Mucosa of stomach (tissue), 1 donor: Measurements from ENCODE around the gene DEK.
"Not testable (repeated sequence)": the region's sequence is repeated elsewhere in the genome, so short reads cannot be mapped to it uniquely, and the experiment has no call there.

Source experiments
- H3K27me3 ChIP-seq: one replicate; pipeline ENCODE4 v1.7.0; 2013; ENCODE audit warnings: mild to moderate bottlenecking, low read length; ENCODE audit not compliant: control insufficient read depth, insufficient read depth
- H3K36me3 ChIP-seq: one replicate; pipeline ENCODE4 v1.7.0; 2013; ENCODE audit warnings: low read length; ENCODE audit not compliant: control insufficient read depth, insufficient read depth
- H3K4me1 ChIP-seq: one replicate; pipeline ENCODE4 v1.7.0; 2013; ENCODE audit warnings: mild to moderate bottlenecking, low read length; ENCODE audit not compliant: control insufficient read depth, insufficient read depth
- H3K4me3 ChIP-seq: one replicate; pipeline ENCODE4 v1.7.0; 2013; ENCODE audit warnings: low read length
- H3K9ac ChIP-seq: one replicate; pipeline ENCODE4 v1.7.0; 2013; ENCODE audit warnings: mild to moderate bottlenecking, low read length, moderate library complexity
- H3K9me3 ChIP-seq: one replicate; pipeline ENCODE4 v1.7.0; 2013; ENCODE audit warnings: mild to moderate bottlenecking, low read length, moderate library complexity; ENCODE audit not compliant: control insufficient read depth
- donor health status: Pancreatic carcinoma.

Gene DEK

DNA sequence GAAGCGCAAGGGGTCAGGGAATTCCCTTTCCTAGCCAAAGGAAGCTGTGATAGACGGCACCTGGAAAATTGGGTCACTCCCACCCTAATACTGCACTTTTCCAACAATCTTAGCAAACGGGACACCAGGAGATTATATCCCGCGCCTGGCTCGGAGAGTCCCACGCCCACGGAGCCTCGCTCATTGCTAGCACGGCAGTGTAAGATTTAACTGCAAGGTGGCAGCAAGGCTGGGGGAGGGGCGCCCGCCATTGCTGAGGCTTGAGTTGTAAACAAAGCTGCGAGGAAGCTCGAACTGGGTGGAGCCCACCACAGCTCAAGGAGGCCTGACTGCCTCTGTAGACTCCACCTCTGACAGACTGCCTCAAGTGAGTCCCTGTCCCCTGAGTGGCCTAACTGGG, 35.7 kb downstream of the DEK start:
- not testable (repeated sequence) for H3K9me3 ChIP-seq, H3K9ac ChIP-seq, H3K4me3 ChIP-seq, H3K36me3 ChIP-seq, H3K4me1 ChIP-seq, H3K27me3 ChIP-seq

DNA sequence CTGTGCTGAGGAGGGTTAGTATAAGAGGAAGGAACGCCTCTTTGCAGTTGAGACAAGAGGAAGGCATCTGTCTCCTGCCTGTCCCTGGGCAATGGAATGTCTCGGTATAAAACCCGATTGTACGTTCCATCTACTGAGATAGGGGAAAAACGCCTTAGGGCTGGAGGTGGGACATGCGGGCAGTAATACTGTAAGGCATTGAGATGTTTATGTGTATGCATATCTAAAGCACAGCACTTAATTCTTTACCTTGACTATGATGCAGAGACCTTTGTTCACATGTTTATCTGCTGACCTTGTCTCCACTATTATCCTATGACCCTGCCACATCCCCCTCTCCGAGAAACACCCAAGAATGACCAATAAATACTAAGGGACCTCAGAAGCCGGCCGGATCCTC, 37.2 kb downstream of the DEK start:
- not testable (repeated sequence) for H3K9me3 ChIP-seq, H3K27me3 ChIP-seq, H3K4me1 ChIP-seq, H3K4me3 ChIP-seq, H3K9ac ChIP-seq, H3K36me3 ChIP-seq

DNA sequence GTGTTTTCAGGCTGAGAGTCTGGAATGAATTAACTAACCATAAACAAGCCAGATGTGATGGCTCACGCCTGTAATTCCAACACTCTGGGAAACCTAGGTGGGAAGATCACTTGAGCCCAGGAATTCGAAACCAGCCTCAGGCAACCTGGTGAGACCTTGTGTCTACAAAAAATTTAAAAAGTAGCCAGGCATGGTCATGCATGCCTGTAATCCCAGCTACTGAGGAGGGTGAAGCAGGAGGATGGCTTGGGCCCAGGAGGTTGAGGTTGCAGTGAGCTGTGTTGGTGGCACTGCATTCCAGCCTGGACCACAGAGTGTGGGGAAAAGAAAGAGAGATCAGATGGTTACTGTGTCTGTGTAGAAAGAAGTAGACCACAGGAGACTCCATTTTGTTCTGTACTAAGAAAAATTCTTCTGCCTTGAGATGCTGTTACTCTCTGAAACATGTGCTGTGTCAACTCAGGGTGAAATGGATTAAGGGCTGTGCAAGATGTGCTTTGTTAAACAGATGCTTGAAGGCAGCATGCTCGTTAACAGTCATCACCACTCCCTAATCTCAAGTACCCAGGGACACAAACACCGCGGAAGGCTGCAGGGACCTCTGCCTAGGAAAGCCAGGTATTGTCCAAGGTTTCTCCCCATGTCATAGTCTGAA, 37.8 kb downstream of the DEK start:
- H3K4me3 ChIP-seq, H3K9ac ChIP-seq, H3K36me3 ChIP-seq, H3K27me3 ChIP-seq, H3K9me3 ChIP-seq, H3K4me1 ChIP-seq: not testable (repeated sequence)

DNA sequence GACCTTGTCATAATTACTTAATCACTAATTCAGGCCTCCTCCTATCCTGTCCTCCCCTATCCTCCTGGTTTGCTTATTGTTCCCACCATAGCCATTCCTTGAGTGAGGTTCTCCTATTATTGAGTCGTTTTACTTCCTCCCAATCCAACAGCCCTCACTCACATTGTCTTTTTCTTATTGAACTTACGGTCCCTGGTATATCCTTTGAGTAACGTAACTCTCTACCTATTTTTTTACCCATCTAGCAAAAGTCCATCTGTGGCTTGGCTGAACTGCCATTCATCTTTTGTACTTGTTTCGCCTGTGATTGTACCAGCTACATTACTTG, 43.1 kb downstream of the DEK start:
- Histone ChIP-seq H3K4me3 (no peak overlapping the region), H3K36me3 (peaks cover 4% of the 10 kb centered on the region), H3K27me3 (no peaks in the 10 kb centered on the region), H3K4me1 (no peaks in the 10 kb centered on the region), H3K9ac (no peak overlapping the region), H3K9me3 (no peaks in the 10 kb centered on the region)

DNA sequence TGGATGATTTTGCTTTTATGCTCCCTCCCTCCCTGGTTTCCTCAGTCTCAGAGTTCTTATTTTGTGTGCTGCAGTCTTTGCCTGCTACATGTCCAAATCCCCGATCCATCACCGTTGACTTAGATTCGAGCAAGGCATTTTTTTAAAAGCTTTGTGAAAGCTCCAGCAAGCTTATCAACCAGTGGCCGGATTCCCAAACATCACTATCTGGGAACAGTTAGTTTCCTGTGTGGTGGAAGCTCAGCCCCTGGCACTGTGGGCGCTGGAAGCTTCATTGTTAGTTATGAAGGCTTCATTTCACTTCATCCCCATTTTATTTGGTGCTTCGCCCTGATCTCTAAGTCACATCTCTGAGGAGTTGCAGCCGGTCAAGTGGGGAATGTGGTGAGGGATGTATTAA, 44.7 kb downstream of the DEK start:
- Histone ChIP-seq H3K27me3 (no peaks in the 10 kb centered on the region), H3K9me3 (no peaks in the 10 kb centered on the region), H3K9ac (no peak overlapping the region), H3K4me3 (no peak overlapping the region), H3K4me1 (no peaks in the 10 kb centered on the region), H3K36me3 (peaks cover 4% of the 10 kb centered on the region)

DNA sequence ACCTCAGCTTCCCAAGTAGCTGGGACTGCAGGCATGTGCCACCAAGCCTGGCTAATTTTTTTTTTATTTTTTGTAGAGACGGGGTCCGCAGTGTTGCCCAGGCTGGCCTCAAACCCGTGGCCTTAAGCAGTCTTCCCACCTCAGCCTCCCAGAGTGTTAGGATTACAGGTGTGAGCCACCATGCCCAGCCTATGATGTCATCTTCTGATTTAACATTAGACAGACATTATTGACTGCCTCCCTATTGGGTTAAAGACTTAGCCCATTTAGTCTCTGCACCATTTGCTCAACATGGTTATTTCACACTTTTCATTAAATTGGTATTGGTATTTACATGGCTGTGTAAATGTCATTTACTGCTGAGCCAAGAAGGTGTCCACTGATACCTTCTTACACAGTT, 46.1 kb downstream of the DEK start:
- no peaks in the 10 kb centered on the region for H3K4me1 ChIP-seq
- H3K4me3 ChIP-seq = no peak overlapping the region
- H3K9ac ChIP-seq = no peak overlapping the region
- peaks cover 4% of the 10 kb centered on the region for H3K36me3 ChIP-seq
- H3K9me3 ChIP-seq = no peaks in the 10 kb centered on the region
- no peaks in the 10 kb centered on the region for H3K27me3 ChIP-seq

DNA sequence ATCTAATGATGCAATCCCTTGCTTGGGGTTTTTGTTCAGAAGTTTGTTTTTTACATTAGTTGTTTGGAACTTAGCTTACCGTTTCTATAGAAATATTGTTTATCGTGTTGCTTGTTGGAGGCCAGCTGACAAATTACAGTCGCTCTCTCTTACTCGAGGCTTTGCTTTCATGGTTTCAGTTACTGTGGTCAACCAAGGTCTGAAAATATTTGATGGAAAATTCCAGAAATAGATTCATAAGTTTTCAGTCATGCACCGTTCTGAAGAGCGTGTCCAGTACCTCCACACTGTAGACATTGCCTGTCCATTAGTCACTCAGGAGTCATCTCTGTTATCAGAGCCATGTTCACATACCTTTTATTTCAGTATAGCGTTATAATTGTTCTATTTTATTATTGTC, 47.9 kb downstream of the DEK start:
- peaks cover 4% of the 10 kb centered on the region for H3K36me3 ChIP-seq
- H3K27me3 ChIP-seq = no peaks in the 10 kb centered on the region
- H3K4me1 ChIP-seq = no peaks in the 10 kb centered on the region
- H3K9me3 ChIP-seq = no peaks in the 10 kb centered on the region
- H3K4me3 ChIP-seq = no peak overlapping the region
- no peak overlapping the region for H3K9ac ChIP-seq

DNA sequence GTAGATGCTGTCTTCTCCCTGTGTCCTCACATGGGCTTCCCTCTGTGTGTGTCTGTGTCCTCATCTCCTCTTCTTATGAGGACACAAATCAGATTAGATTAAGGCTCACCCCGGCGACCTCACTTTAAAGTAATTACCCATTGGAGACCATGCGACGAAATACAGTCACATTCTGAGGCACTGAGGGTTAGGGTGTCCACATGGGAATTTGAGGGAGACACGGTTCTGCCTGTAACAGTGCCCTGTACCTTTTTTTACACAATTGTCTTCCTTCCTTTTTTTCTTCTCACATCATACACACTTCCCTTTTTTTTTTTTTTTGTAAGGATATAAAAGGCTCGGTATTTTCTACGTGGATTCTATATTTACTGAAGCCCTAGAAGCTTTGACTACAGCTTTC, 48.9 kb downstream of the DEK start:
- H3K9ac ChIP-seq = no peak overlapping the region

DNA sequence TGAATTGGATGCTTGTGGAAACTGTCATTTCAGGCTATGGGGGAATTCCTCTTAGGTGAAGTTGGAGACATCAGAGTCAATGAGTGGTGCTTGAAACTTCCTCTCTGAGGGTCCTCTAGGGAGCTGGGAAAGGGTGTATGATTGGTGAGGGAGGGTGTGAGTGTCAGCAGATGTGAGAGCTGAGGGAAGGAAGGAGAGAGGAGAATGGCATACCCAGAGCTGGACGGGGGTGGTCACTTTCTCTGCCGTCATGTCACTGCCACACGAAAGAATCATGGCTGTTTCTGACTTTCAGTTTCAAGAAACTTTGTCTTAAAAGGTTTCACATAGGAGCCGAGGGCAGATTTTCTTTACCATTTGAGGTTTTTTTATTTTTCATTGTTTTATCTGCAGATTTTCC, 50.3 kb downstream of the DEK start:
- peaks cover 4% of the 10 kb centered on the region for H3K36me3 ChIP-seq

More for the DNA sequence above, 48.9 kb downstream of the DEK start:
- no peaks in the 10 kb centered on the region for H3K4me1 ChIP-seq
- no peaks in the 10 kb centered on the region for H3K9me3 ChIP-seq
- no peaks in the 10 kb centered on the region for H3K27me3 ChIP-seq
- H3K4me3 ChIP-seq = no peak overlapping the region
- peaks cover 4% of the 10 kb centered on the region for H3K36me3 ChIP-seq

DNA sequence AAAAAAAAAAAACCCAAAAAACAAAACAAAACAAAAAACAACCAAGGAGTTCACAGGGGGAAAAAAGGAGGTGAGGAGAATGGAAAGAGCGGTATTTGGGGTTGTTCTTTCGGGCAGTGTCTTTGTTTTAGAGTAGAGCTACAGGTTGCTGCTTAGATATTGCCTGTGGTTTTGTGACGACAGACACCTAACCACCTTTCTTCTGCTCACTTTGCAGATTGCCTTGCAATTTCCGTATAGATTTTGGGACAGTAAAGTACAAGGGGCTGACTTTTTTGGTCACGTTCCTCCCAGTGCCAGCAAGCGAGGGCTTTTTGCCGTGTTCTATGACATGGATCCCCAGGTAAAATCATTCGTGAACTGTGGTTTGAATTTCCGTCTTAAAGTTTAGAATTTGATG, 50.9 kb downstream of the DEK start:
- peaks cover 4% of the 10 kb centered on the region for H3K36me3 ChIP-seq
- H3K27me3 ChIP-seq = no peaks in the 10 kb centered on the region
- no peak overlapping the region for H3K4me3 ChIP-seq
- no peaks in the 10 kb centered on the region for H3K4me1 ChIP-seq
- no peaks in the 10 kb centered on the region for H3K9me3 ChIP-seq
- no peak overlapping the region for H3K9ac ChIP-seq

More for the DNA sequence above, 50.3 kb downstream of the DEK start:
- Histone ChIP-seq H3K9ac (no peak overlapping the region), H3K4me3 (no peak overlapping the region), H3K27me3 (no peaks in the 10 kb centered on the region), H3K4me1 (no peaks in the 10 kb centered on the region), H3K9me3 (no peaks in the 10 kb centered on the region)

DNA sequence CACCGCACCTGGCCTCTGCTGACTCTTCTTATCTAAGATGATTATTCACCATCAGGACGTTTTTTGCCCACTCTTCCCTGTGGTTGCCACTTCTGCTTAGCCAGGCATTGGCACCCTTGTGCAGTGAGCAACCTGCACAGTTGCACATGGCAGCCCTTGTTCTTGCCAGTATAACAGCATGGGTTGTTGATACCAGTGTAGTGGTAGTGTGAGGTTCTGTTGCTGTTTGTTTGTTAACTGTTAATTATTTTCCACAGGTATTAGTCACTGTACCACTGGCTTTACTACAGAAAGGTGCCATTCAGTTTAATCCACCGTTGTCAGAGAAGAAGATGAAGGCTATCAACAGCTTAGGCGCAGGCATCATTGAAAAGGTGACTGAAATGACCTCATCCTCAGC, 52.1 kb downstream of the DEK start:
- H3K4me1 ChIP-seq = no peaks in the 10 kb centered on the region
- no peaks in the 10 kb centered on the region for H3K27me3 ChIP-seq
- peaks cover 4% of the 10 kb centered on the region for H3K36me3 ChIP-seq
- no peak overlapping the region for H3K9ac ChIP-seq
- H3K9me3 ChIP-seq = no peaks in the 10 kb centered on the region
- H3K4me3 ChIP-seq = no peak overlapping the region

DNA sequence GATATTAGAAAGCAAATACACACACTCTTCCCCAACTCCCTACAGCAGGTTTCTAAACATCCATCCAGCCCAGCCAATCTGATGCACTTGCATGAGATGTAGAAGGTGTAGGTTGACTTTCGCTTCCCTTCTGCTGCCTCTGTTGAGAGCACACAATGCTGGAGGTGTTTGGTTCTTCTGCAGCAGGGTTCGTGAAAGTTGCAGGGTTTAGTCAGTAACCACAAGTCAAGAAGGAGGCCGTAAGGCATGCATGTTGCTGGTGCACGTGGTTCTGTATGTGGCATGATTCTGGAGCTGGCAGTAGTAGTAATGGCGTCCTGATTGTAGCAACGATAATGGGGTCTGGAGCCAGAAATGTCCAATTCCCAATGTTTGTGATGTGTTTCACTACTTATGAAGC, 53.0 kb downstream of the DEK start:
- H3K9me3 ChIP-seq = no peaks in the 10 kb centered on the region
- no peaks in the 10 kb centered on the region for H3K27me3 ChIP-seq
- no peak overlapping the region for H3K4me3 ChIP-seq
- H3K9ac ChIP-seq = no peak overlapping the region
- H3K4me1 ChIP-seq = no peaks in the 10 kb centered on the region
- H3K36me3 ChIP-seq = no peaks in the 10 kb centered on the region

DNA sequence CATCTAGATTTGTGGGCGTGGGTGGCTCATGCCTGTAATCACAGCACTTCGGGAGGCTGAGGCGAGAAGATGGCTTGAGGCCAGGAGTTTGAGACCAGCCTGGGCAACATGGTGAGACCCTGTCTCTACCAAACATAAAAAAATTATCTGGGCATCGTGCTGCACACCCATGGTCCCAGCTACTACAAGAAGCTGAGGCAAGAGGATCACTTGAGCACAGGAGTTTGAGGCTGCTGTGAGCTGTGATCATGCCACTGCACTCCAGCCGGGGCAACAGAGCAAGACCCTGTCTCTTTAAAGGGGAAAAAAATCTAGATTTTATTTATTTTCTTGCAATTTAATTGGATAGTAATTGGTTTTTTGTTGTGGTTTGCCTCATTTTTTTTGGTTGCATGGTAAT, 53.6 kb downstream of the DEK start:
- no peak overlapping the region for H3K4me3 ChIP-seq
- H3K9ac ChIP-seq = no peak overlapping the region
- no peaks in the 10 kb centered on the region for H3K27me3 ChIP-seq
- no peaks in the 10 kb centered on the region for H3K9me3 ChIP-seq
- no peaks in the 10 kb centered on the region for H3K36me3 ChIP-seq
- H3K4me1 ChIP-seq = no peaks in the 10 kb centered on the region
